GM21529 (cell line): ENCODE measurements around the gene ZNF79.

ENCODE experiments used
- ATAC-seq: cut with Tn5 transposase; IDR thresholded peaks from one replicate; pipeline ENCODE4 v1.9.1; 2021; ENCODE audit not compliant: unreplicated experiment

Gene ZNF79

DNA sequence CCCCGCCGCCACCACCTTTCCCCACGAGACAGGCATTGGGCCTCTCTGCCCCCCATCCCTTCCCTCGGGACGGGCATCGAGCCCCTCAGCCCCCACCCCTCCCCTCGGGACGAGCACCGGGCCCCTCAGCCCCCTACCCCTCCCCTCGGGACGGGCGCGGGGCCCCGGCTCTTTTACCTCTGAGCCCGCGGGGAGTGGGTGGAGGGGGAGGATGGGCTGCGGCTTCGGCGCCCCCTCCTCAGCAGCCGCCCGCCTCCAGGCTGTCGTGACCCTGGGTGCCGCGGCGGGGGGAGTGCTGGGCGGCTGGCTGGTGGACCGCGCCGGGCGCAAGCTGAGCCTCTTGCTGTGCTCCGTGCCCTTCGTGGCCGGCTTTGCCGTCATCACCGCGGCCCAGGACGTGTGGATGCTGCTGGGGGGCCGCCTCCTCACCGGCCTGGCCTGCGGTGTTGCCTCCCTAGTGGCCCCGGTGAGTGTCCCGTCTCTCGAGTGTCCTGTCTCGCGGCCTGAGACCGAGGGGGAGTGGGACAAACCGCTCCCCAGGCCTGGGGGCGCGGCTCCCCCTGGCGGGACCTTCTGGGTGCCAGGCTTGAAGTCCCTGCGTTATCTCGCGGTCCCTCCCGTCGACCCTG is 26.4 kb upstream of the ZNF79 start:
- no peak for ATAC-seq

- ATAC-seq = no peak
These were observed 25.9 kb upstream of the ZNF79 start for GRCh38 chr9:127398275-127398647.

GRCh38 chr9:127398715-127399400 is 25.3 kb upstream of the ZNF79 start:
- no peak for ATAC-seq

DNA sequence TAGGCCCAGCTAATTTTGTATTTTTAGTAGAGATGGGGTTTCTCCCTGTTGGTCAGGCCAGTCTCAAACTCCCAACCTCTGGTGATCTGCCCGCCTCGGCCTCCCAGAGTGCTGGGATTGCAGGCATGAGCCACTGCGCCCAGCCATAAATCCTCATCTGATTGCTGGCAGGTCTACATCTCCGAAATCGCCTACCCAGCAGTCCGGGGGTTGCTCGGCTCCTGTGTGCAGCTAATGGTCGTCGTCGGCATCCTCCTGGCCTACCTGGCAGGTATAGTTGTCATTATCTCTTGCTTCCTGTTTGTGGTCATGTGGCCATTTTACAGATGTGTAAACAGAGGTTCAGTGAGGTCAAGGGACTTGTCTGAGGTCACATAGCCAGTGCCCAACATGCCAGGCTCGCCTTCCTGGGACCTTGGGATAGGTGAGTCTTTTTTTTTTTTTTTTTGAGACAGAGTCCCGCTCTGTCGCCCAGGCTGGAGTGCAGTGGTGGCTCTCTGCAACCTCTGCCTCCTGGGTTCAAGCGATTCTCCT is 24.4 kb upstream of the ZNF79 start:
- ATAC-seq = no peak

GRCh38 chr9:127402401-127403090 is 21.6 kb upstream of the ZNF79 start:
- ATAC-seq = no peak

GRCh38 chr9:127403507-127404192 is 20.5 kb upstream of the ZNF79 start:
- no peak for ATAC-seq

GRCh38 chr9:127404631-127405030 is 19.6 kb upstream of the ZNF79 start:
- no peak for ATAC-seq

- ATAC-seq = no peak
These were observed 18.6 kb upstream of the ZNF79 start for GRCh38 chr9:127405344-127406125.

DNA sequence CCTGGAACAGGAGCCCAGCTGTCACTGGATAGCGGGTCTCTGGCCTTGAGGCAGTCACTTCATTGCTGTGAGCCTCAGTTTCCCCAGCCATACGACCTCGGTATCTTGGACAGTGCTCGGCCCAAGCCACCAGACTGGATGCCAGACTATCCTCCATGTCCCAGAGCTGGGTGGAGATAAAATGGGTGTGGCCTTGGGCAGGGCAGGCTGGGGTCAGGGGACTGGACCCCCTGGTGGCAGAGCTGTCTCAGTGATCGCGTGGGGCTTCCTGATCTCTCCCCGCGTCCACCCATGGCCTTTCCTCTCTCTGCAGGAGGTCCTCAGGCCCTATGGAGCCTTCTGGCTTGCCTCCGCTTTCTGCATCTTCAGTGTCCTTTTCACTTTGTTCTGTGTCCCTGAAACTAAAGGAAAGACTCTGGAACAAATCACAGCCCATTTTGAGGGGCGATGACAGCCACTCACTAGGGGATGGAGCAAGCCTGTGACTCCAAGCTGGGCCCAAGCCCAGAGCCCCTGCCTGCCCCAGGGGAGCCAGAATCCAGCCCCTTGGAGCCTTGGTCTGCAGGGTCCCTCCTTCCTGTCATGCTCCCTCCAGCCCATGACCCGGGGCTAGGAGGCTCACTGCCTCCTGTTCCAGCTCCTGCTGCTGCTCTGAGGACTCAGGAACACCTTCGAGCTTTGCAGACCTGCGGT is 17.2 kb upstream of the ZNF79 start:
- ATAC-seq = no peak

- ATAC-seq = no peak
These were observed 16.7 kb upstream of the ZNF79 start for GRCh38 chr9:127407492-127407843.

- no peak for ATAC-seq
These were observed 13.1 kb upstream of the ZNF79 start for GRCh38 chr9:127411122-127411521.

DNA sequence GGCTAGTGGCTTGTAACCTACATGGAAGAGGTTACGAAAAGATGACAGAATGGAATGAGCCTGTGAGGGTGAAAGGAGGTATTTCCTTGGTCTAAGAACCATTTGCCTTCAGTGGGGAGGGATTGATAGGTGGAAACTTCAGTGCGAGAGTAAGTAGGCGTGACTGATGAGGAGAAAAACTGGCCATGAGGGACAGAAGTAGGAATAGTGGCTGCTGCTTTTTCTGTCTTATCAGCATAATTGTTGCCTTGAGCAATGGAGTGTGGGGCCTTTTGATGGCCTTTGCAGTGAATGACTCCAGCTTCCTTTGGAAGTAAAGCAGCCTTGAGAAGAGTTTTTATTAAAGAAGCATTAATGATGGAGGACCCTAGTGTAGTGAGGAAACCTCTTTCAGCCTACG is 9.0 kb upstream of the ZNF79 start:
- no peak for ATAC-seq

GRCh38 chr9:127415657-127416056 is 8.5 kb upstream of the ZNF79 start:
- ATAC-seq = no peak

DNA sequence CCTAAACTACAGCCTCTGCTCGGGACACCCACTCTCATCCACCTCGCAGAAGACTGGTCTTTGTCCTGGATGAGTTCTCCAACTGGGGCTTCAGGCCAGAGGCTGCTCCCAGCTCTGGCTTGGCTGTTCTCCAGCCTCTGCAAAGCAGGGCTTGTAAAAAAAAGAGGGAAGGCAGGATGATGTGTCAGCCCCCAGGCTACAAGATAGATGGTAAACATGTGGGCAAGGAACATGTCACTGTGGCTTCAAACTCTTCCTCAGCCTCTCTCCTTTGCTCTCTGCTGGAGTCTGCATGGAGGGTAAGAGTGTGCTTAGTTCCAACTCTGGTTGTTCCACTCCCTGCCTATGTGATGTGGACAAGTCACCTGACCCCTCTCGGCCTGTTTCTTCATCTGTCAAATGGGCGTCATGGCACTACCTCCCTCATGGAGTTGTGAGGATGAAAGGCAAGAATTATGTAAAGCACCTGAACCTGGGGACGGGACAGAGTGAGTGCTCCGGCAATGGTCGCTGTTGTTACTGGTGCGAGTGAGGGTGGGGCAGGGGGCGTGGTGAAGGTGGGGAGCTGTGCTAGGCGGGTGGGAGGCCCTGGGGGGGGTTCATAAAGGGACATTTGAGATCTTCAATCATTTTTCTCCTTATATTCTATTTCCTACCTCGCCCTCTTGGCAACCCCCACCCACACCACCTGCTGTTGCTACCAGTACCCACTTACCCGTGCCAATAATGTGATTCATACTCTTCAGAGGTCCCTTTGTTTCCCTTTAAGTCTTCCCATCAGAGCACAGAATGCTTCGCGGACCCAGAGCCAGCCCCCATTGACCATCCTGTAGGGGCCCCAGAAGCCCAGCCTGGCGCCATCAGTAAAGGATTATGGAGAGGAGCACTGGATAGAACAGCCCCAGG is 6.8 kb upstream of the ZNF79 start:
- no peak for ATAC-seq

- ATAC-seq = no peak
These were observed 6.1 kb upstream of the ZNF79 start for GRCh38 chr9:127418037-127418471.

DNA sequence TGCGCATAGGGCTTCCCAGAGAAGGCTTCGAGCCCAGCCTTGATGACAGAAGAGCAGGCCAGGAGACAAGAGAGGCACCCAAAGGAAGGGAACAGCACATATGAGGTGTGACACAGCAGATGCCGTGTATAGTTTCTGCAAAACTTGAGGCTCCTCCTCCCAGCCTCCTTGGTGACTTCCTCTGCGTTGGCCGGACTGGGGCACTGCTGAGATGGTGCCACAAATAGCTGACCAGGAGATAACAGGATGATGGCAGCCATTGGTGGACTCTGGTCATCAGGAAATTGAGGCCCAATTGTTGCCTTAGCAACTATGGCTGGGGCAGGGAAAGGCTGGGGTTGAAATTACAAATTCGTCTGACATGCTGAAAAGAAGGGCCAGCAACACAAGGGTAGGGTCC is 4.8 kb upstream of the ZNF79 start:
- ATAC-seq = no peak

DNA sequence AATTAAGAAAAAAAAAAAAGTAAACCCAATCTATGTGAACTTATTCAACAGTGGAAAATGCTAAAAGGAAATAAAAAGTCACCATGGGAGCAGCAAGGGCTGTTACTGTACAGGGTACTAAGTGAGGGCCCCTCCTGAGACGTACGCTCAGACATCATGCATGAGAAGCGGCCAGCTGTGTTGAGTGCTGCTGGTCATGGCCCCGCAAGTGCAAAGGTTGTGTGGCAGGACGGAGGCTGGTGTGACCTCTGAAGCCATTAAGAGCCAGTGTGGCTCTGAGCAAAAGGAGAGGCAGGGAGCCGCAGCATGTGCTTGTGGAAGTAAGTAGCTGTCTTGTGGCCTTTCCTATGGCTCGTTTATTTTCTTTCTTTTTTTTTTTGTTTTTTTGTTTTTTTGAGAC is 3.1 kb upstream of the ZNF79 start:
- no peak for ATAC-seq

DNA sequence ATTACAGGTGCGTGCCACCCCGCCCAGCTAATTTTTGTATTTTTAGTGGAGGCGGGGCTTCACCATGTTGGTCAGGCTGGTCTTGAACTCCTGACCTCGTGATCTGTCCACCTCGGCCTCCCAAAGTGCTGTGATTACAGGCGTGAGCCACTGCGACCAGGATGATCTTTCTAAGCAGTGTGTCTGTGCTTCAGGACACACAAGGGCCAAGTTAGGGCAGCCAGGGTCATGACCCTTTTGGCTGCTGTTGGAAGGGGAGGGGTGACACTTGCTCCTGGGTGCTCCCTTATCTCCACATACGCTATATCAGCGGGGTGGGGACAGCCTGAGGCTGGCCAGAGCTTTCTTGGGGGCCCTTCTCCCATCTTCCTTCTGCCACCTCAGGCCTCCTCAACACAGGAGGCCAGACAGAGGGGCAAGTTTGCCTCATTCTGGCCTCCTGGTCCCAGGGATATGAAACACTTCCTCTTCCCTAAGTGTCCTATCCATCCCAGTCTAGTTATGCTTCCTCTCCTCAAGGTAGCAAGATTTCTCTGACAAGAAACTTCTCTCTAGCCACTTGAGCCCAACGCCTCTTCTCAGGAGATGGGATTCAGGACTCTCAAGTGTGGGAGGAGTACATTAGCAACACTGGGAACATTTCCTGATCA is 1.9 kb upstream of the ZNF79 start:
- ATAC-seq = no peak

GRCh38 chr9:127422787-127423186 is 1.4 kb upstream of the ZNF79 start:
- no peak for ATAC-seq
